Liver (tissue), 9 donors: Measurements from ENCODE around the gene NMBR. TPM values are rescaled to one million over a fixed set of nuclear protein-coding genes. Genes with fewer than 3 reads are reported as not detected.

Experiments used
- DNase-seq: peaks from one replicate; pipeline ENCODE4 v3.0.0-alpha.2; 2017; ENCODE audit warnings: low spot score
- H3K27ac ChIP-seq, 2 donors: one replicate each; pipeline ENCODE4 v1.7.0; 2013; ENCODE audit warnings: inconsistent platforms in 2 of 2, low read length in 2 of 2, control low read depth in 1 of 2, low read depth in 1 of 2, mild to moderate bottlenecking in 1 of 2
- H3K27me3 ChIP-seq, 4 donors: one replicate each; pipeline versions ENCODE4 v1.6.1 to v1.7.0; 2013; ENCODE audit warnings: low read length in 3 of 4, inconsistent platforms in 1 of 4, mild to moderate bottlenecking in 1 of 4, moderate library complexity in 1 of 4; ENCODE audit not compliant: control insufficient read depth in 4 of 4, insufficient read depth in 4 of 4
- H3K36me3 ChIP-seq, 4 donors: one replicate each; pipeline versions ENCODE4 v1.6.1 to v1.7.0; 2013; ENCODE audit warnings: low read length in 3 of 4, mild to moderate bottlenecking in 3 of 4, low read depth in 1 of 4, moderate library complexity in 1 of 4; ENCODE audit not compliant: control insufficient read depth in 4 of 4, insufficient read depth in 3 of 4
- H3K4me1 ChIP-seq, 4 donors: one replicate each; pipeline versions ENCODE4 v1.6.1 to v1.7.0; 2013; ENCODE audit warnings: low read length in 3 of 4, mild to moderate bottlenecking in 3 of 4, moderate library complexity in 1 of 4; ENCODE audit not compliant: control insufficient read depth in 4 of 4, insufficient read depth in 4 of 4
- H3K4me3 ChIP-seq, 3 donors: one replicate each; pipeline versions ENCODE4 v1.6.1 to v1.7.0; 2013; ENCODE audit warnings: low read length in 3 of 3, control low read depth in 1 of 3, low read depth in 1 of 3, mild to moderate bottlenecking in 1 of 3
- H3K9ac ChIP-seq, 2 donors: one replicate each; pipeline ENCODE4 v1.7.0; 2013; ENCODE audit warnings: low read length in 2 of 2, mild to moderate bottlenecking in 2 of 2, moderate library complexity in 2 of 2, control low read depth in 1 of 2, low read depth in 1 of 2
- H3K9me3 ChIP-seq, 4 donors: one replicate each; pipeline versions ENCODE4 v1.6.1 to v1.7.0; 2013; ENCODE audit warnings: low read length in 3 of 4; ENCODE audit not compliant: control insufficient read depth in 4 of 4
- EGR1 ChIP-seq, 2 donors: IDR thresholded peaks; 2 replicates each; pipeline ENCODE4 v1.6.1; 2016 to 2018; ENCODE audit warnings: antibody characterized with exemption in 2 of 2, low read depth in 2 of 2
- FOXA1 ChIP-seq: IDR thresholded peaks from 2 replicates; pipeline ENCODE4 v1.6.1; 2016; ENCODE audit warnings: antibody characterized with exemption
- FOXA2 ChIP-seq: IDR thresholded peaks from 2 replicates; pipeline ENCODE4 v1.6.1; 2016; ENCODE audit warnings: antibody characterized with exemption
- GABPA ChIP-seq, 2 donors: IDR thresholded peaks in 1 of 2; conservative IDR thresholded peaks in 1 of 2; 2 replicates each; pipeline ENCODE4 v1.6.1; 2016; ENCODE audit warnings: antibody characterized with exemption in 2 of 2, mild to moderate bottlenecking in 1 of 2, moderate library complexity in 1 of 2
- HNF4A ChIP-seq, 2 donors: conservative IDR thresholded peaks; 2 replicates each; pipeline ENCODE4 v1.6.1; 2016; ENCODE audit warnings: antibody characterized with exemption in 2 of 2, mild to moderate bottlenecking in 2 of 2
- HNF4G ChIP-seq: IDR thresholded peaks from 2 replicates; pipeline ENCODE4 v1.6.1; 2016; ENCODE audit warnings: antibody characterized with exemption
- JUND ChIP-seq, 2 donors: IDR thresholded peaks; 2 replicates each; pipeline ENCODE4 v1.6.1; 2016; ENCODE audit warnings: antibody characterized with exemption in 2 of 2
- NR2F2 ChIP-seq: IDR thresholded peaks from 2 replicates; pipeline ENCODE4 v1.6.1; 2016; ENCODE audit warnings: antibody characterized with exemption
- RAD21 ChIP-seq, 2 donors: IDR thresholded peaks; 2 replicates each; pipeline ENCODE4 v1.6.1; 2016; ENCODE audit warnings: antibody characterized with exemption in 2 of 2, mild to moderate bottlenecking in 2 of 2
- RXRA ChIP-seq, 2 donors: IDR thresholded peaks; 2 replicates each; pipeline ENCODE4 v1.6.1; 2017 to 2018; ENCODE audit warnings: antibody characterized with exemption in 2 of 2, mild to moderate bottlenecking in 1 of 2
- SP1 ChIP-seq: IDR thresholded peaks from 2 replicates; pipeline ENCODE4 v1.6.1; 2018; ENCODE audit warnings: antibody characterized with exemption, mild to moderate bottlenecking
- TAF1 ChIP-seq: conservative IDR thresholded peaks from 2 replicates; pipeline ENCODE4 v1.6.1; 2016; ENCODE audit warnings: antibody characterized with exemption, mild to moderate bottlenecking
- YY1 ChIP-seq: IDR thresholded peaks from 2 replicates; pipeline ENCODE4 v1.6.1; 2016; ENCODE audit warnings: antibody characterized with exemption, mild to moderate bottlenecking
- WGBS: extraction: QIAGEN DNeasy Blood & Tissue Kit; methylation state at CpG from one replicate; pipeline ENCODE4 v1.1.7; 2013; 5-methylcytosine and 5-hydroxymethylcytosine counted together
- polyA plus RNA-seq, 2 donors: library from polyadenylated mRNA; stranded (reverse) in 1 of 2; unstranded in 1 of 2; fragments of 200-250 nt in 1 of 2; fragments of >200 nt in 1 of 2; fragmentation: Nextera tagmentation in 1 of 2; extraction: Ambion mirVana in 1 of 2; gene quantifications; one replicate each; pipeline versions ENCODE4 v1.2.1 to v1.2.3, GENCODE V29; 2013 to 2015
- total RNA-seq, 2 donors: library from RNA; depleted of rRNA; stranded (reverse); fragments of >200 nt; gene quantifications; one replicate each; pipeline ENCODE4 v1.2.3, GENCODE V29; 2014
- TF ChIP-seq, protein P1 (sequence below): fragments of 150-350 bp; IDR thresholded peaks from 2 replicates; pipeline ENCODE4 v1.5.1; 2017; ENCODE audit warnings: improper control_type of control experiment, low read depth, low read length; ENCODE audit not compliant: missing input control
- TF ChIP-seq, protein P2 (sequence below): IDR thresholded peaks from 2 replicates; pipeline ENCODE4 v1.6.1; 2016; ENCODE audit warnings: antibody characterized with exemption
- TF ChIP-seq, protein P3 (sequence below): IDR thresholded peaks from 2 replicates; pipeline ENCODE4 v1.6.1; 2016; ENCODE audit warnings: antibody characterized with exemption
- TF ChIP-seq, protein P4 (sequence below): IDR thresholded peaks from 2 replicates; pipeline ENCODE4 v1.6.1; 2016; ENCODE audit warnings: antibody characterized with exemption, mild to moderate bottlenecking
- TF ChIP-seq, protein P5 (sequence below): IDR thresholded peaks from 2 replicates; pipeline ENCODE4 v1.6.1; 2016; ENCODE audit warnings: antibody characterized with exemption
- donor health status: healthy.
- donor health status: healthy.
- donor health status: healthy.
- donor health status: healthy.
- donor health status: healthy.

Gene NMBR
- total and polyA plus RNA-seq, 4 donors = not detected

DNA sequence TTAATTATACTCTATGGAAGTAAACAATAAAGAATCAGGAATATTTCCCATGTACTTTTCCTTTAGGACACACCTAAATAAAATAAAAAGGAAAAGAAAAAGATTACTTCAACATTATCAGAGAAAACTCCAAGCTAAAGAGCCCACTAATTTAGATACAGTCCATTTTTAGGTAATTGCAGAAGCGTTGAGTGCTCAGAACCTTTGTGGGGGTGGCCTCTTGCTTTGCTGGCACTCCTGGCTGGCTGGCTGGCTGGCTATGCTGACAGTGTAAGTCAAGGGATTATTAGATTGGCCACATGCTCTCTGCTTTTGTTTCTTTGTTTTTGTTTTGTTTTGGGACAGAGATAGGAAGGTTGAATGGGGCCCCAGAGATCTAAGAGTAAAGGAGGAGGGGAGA, 14.3 kb downstream of the NMBR start, which contains the start of gene GJE1:
TSS of gene GJE1 (plus strand) at position 301 of the 400 bp plus-strand sequence. CDS start 234 bp downstream, outside the sequence.
- WGBS = 63% methylated on average over 1 of the region's 1 CpG
- Histone ChIP-seq H3K27ac (no peak within 1 kb of the TSS), H3K4me1 (no peaks in the 10 kb centered on the region), H3K27me3 (peaks cover 0 to 4% (median 0%) of the 10 kb centered on the region in 4 donors), H3K9ac (no peak within 1 kb of the TSS), H3K9me3 (peaks cover 0 to 9% (median 2%) of the 10 kb centered on the region in 4 donors), H3K36me3 (no peaks in the 10 kb centered on the region), H3K4me3 (no peak within 1 kb of the TSS)
- DNase-seq = no peak
- TF ChIP-seq RAD21 (IDR thresholded peaks at IDR 0.05) = no peak
- TF ChIP-seq TAF1 = no peak
- TF ChIP-seq HNF4A (conservative IDR thresholded peaks at IDR 0.05) = no peak
- TF ChIP-seq EGR1 (IDR thresholded peaks at IDR 0.05; ENCODE audit: low read depth in 2 of 2) = no peak

DNA sequence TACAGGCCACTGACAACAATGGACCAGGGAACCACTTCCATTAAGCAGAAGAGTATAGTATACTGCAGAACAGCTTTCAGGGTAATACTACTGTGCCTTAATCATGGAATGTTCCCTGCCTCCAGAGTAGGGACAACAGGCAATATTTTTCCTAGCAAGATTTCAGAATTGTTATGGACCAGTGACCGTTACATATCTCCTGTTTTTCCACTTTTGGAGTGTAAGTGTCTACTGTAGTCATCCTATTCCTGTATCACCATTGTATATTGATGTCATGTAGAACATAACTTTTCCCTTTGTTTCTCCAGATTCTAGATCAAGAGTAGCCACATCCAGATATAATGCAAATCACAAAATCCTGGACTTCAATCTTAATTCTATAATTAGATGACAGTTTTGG, 16.1 kb downstream of the NMBR start:
- WGBS = 89% methylated on average over 1 of the region's 1 CpG
- Histone ChIP-seq H3K27ac (no peak overlapping the region), H3K27me3 (peaks cover 0 to 4% (median 0%) of the 10 kb centered on the region in 4 donors), H3K4me1 (no peaks in the 10 kb centered on the region), H3K9ac (no peak overlapping the region), H3K9me3 (peaks cover 0 to 9% (median 2%) of the 10 kb centered on the region in 4 donors), H3K4me3 (no peak overlapping the region), H3K36me3 (no peaks in the 10 kb centered on the region)
- TF ChIP-seq SP1 = no peak
- no peak for TF ChIP-seq NR2F2
- TF ChIP-seq FOXA2 = no peak
- TF ChIP-seq, protein P1, sequence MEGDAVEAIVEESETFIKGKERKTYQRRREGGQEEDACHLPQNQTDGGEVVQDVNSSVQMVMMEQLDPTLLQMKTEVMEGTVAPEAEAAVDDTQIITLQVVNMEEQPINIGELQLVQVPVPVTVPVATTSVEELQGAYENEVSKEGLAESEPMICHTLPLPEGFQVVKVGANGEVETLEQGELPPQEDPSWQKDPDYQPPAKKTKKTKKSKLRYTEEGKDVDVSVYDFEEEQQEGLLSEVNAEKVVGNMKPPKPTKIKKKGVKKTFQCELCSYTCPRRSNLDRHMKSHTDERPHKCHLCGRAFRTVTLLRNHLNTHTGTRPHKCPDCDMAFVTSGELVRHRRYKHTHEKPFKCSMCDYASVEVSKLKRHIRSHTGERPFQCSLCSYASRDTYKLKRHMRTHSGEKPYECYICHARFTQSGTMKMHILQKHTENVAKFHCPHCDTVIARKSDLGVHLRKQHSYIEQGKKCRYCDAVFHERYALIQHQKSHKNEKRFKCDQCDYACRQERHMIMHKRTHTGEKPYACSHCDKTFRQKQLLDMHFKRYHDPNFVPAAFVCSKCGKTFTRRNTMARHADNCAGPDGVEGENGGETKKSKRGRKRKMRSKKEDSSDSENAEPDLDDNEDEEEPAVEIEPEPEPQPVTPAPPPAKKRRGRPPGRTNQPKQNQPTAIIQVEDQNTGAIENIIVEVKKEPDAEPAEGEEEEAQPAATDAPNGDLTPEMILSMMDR = no peak
- TF ChIP-seq HNF4A (conservative IDR thresholded peaks at IDR 0.05) = no peak
- no peak for TF ChIP-seq GABPA (IDR thresholded peaks at IDR 0.05 in 1 of 2, conservative IDR thresholded peaks at IDR 0.05 in 1 of 2)
- TF ChIP-seq RXRA (IDR thresholded peaks at IDR 0.05) = no peak
- TF ChIP-seq HNF4G = no peak
- TF ChIP-seq, protein P2, sequence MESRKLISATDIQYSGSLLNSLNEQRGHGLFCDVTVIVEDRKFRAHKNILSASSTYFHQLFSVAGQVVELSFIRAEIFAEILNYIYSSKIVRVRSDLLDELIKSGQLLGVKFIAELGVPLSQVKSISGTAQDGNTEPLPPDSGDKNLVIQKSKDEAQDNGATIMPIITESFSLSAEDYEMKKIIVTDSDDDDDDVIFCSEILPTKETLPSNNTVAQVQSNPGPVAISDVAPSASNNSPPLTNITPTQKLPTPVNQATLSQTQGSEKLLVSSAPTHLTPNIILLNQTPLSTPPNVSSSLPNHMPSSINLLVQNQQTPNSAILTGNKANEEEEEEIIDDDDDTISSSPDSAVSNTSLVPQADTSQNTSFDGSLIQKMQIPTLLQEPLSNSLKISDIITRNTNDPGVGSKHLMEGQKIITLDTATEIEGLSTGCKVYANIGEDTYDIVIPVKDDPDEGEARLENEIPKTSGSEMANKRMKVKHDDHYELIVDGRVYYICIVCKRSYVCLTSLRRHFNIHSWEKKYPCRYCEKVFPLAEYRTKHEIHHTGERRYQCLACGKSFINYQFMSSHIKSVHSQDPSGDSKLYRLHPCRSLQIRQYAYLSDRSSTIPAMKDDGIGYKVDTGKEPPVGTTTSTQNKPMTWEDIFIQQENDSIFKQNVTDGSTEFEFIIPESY = no peak
- TF ChIP-seq, protein P3, sequence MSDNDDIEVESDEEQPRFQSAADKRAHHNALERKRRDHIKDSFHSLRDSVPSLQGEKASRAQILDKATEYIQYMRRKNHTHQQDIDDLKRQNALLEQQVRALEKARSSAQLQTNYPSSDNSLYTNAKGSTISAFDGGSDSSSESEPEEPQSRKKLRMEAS = no peak
- TF ChIP-seq TAF1 = no peak
- no peak for TF ChIP-seq RAD21 (IDR thresholded peaks at IDR 0.05)
- no peak for TF ChIP-seq YY1
- TF ChIP-seq, protein P4, sequence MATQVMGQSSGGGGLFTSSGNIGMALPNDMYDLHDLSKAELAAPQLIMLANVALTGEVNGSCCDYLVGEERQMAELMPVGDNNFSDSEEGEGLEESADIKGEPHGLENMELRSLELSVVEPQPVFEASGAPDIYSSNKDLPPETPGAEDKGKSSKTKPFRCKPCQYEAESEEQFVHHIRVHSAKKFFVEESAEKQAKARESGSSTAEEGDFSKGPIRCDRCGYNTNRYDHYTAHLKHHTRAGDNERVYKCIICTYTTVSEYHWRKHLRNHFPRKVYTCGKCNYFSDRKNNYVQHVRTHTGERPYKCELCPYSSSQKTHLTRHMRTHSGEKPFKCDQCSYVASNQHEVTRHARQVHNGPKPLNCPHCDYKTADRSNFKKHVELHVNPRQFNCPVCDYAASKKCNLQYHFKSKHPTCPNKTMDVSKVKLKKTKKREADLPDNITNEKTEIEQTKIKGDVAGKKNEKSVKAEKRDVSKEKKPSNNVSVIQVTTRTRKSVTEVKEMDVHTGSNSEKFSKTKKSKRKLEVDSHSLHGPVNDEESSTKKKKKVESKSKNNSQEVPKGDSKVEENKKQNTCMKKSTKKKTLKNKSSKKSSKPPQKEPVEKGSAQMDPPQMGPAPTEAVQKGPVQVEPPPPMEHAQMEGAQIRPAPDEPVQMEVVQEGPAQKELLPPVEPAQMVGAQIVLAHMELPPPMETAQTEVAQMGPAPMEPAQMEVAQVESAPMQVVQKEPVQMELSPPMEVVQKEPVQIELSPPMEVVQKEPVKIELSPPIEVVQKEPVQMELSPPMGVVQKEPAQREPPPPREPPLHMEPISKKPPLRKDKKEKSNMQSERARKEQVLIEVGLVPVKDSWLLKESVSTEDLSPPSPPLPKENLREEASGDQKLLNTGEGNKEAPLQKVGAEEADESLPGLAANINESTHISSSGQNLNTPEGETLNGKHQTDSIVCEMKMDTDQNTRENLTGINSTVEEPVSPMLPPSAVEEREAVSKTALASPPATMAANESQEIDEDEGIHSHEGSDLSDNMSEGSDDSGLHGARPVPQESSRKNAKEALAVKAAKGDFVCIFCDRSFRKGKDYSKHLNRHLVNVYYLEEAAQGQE = no peak
- no peak for TF ChIP-seq JUND (IDR thresholded peaks at IDR 0.05)
- no peak for TF ChIP-seq FOXA1
- no peak for TF ChIP-seq EGR1 (IDR thresholded peaks at IDR 0.05; ENCODE audit: low read depth in 2 of 2)
- TF ChIP-seq, protein P5, sequence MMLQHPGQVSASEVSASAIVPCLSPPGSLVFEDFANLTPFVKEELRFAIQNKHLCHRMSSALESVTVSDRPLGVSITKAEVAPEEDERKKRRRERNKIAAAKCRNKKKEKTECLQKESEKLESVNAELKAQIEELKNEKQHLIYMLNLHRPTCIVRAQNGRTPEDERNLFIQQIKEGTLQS = no peak
- DNase-seq = no peak
